ENCODE data around the gene PTDSS2. TPM values are rescaled to one million over a fixed set of nuclear protein-coding genes. Genes with fewer than 3 reads are reported as not detected.

PTDSS2 gene
- total and polyA plus RNA-seq, 10 of the 15 experiments (the other 5 are each of a cell fraction or from before 2014, with no cell fraction given): 0.39 to 21.1 (median 10.8) TPM

DNA sequence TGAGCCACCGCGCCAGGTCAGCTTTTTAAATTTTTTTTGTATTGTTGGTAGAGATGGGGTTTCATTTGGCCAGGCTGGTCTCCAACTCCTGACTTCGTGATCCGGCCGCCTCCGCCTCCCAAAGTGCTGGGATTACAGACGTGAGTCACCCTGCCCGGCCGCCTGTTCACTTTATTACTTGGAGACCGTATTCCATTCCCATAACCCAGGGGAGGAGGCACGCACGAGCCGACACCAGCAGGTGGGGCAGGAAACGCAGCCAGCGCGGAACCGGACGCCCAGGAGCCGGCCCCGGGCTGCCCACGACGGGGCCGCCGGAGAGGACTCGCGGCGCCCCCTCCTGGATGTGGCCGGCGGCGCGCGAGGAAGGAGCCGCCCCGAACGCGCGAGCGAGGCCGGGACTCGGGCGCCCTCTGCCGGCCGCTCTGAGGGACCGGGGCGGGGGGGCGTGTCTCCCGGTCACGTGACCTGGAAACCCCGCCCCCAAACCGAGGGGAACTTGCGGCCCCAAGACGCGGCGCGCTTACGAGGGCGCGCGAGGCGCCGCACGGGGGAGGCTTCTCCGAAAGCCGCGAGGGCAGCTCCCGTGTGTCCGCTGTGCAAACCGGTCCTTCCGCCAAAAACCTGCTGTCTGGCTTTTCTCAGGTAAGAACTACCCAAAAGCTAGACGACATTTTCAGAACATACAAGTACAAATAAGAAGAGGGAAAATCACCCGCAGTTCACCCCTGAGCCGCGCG, 68.6 kb downstream of the PTDSS2 start:
- no peak for DNase-seq (ENCODE audit: low read depth, low spot score)
- WGBS (ENCODE audit: insufficient coverage, insufficient replicate concordance, low lambda C conversion rate, missing lambda C conversion rate): 19% methylated on average over 59 of the region's 74 CpGs
- ChIA-PET SMC1A (ENCODE audit: uncharacterized antibody, unreplicated experiment) (interaction anchor here (0.7 to 1.6 kb wide), 5 partner anchors 15 to 154 kb away, joined by 3 to 5 read pairs (median 4); no protein-coding TSS in a partner anchor), RAD21 (ENCODE audit: unreplicated experiment) (interaction anchor here (0.7 to 2.0 kb wide), 4 partner anchors 18 to 207 kb away, joined by 3 to 8 read pairs (median 6); no protein-coding TSS in a partner anchor), POLR2A (interaction anchor here (0.6 to 1.1 kb wide), 3 partner anchors 15 to 179 kb away, joined by 3 read pairs; no protein-coding TSS in a partner anchor), CTCF (interaction anchor here (0.6 to 2.3 kb wide), 20 partner anchors 10 to 316 kb away, joined by 3 to 20 read pairs (median 4); partner anchors contain the start of genes HRAS, PTDSS2 and RNH1)
- no TSS peak for BruUV-seq (replicated peaks)
- intact Hi-C loops (cut with micrococcal nuclease; ENCODE audit: unreplicated experiment) (loop anchor here (2.0 kb wide), 1 partner anchor 210 kb away; no protein-coding TSS in a partner anchor), in situ Hi-C loops (cut with MboI) (no loop called here)
- H3K36me3 ChIP-seq (ENCODE audit: control insufficient read depth in 2 of 2, insufficient read depth in 2 of 2, low read length in 1 of 2): peaks cover 0 to 3% of the 10 kb centered on the region in 2 experiments; a peak in 1 of 4 replicates
- no peak overlapping the region; the same call in 1 of the 2 replicates for H3K4me3 ChIP-seq
- H3K27ac ChIP-seq (ENCODE audit: control insufficient read depth, insufficient read depth): no peak overlapping the region
- no peaks in the 10 kb centered on the region for H3K27me3 ChIP-seq (replicated peaks in 1 of 2; ENCODE audit: control insufficient read depth in 2 of 2, insufficient read depth in 2 of 2, low read length in 1 of 2)
- H3K4me2 ChIP-seq (ENCODE audit: control insufficient read depth, insufficient read depth): peak overlapping the region; percentile 87
- no peaks in the 10 kb centered on the region for H4K20me1 ChIP-seq (ENCODE audit: control insufficient read depth, insufficient read depth)
- no peaks in the 10 kb centered on the region for H3K79me2 ChIP-seq (ENCODE audit: control insufficient read depth, insufficient read depth, low read length)
- peak; percentile 99 for ATAC-seq
- H3K9ac ChIP-seq (ENCODE audit: control insufficient read depth, insufficient read depth, low read length): no peak overlapping the region
- H3K4me1 ChIP-seq (ENCODE audit: control insufficient read depth, insufficient read depth, low read length): peaks cover 3% of the 10 kb centered on the region; the same call in 1 of the 2 replicates
- FAIRE-seq: peak; percentile 61
- no peaks in the 10 kb centered on the region for H3K9me3 ChIP-seq (replicated peaks; ENCODE audit: control insufficient read depth, insufficient read depth, low read length)
- H2AFZ ChIP-seq (ENCODE audit: control insufficient read depth, low read depth, low read length): peak overlapping the region; percentile 75
- TF ChIP-seq, protein P1, sequence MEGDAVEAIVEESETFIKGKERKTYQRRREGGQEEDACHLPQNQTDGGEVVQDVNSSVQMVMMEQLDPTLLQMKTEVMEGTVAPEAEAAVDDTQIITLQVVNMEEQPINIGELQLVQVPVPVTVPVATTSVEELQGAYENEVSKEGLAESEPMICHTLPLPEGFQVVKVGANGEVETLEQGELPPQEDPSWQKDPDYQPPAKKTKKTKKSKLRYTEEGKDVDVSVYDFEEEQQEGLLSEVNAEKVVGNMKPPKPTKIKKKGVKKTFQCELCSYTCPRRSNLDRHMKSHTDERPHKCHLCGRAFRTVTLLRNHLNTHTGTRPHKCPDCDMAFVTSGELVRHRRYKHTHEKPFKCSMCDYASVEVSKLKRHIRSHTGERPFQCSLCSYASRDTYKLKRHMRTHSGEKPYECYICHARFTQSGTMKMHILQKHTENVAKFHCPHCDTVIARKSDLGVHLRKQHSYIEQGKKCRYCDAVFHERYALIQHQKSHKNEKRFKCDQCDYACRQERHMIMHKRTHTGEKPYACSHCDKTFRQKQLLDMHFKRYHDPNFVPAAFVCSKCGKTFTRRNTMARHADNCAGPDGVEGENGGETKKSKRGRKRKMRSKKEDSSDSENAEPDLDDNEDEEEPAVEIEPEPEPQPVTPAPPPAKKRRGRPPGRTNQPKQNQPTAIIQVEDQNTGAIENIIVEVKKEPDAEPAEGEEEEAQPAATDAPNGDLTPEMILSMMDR (IDR thresholded peaks at IDR 0.05 in 2 of 3, conservative IDR thresholded peaks at IDR 0.05 in 1 of 3; ENCODE audit: control insufficient read depth in 2 of 3, extremely low read depth in 1 of 3, insufficient read depth in 1 of 3, low read depth in 3 of 3, low read length in 3 of 3): peak; percentile 84 to 99 (median 97); a peak in 4 of 6 replicates
- TF ChIP-seq LARP7 (IDR thresholded peaks at IDR 0.05) (peak; percentile 89; the same call in 1 of the 2 replicates), RAD21 (IDR thresholded peaks at IDR 0.05; ENCODE audit: insufficient read depth, low read depth, low read length) (peak; percentile 72), MTA2 (IDR thresholded peaks at IDR 0.05; ENCODE audit: low read depth) (no peak), PAX8 (IDR thresholded peaks at IDR 0.05) (no peak), PML (IDR thresholded peaks at IDR 0.05; ENCODE audit: low read length) (no peak), STAT1 (conservative IDR thresholded peaks at IDR 0.05) (0 out of 2 replicates have a peak, but pooled peaks have one; percentile 80), CREM (IDR thresholded peaks at IDR 0.05; ENCODE audit: low read depth) (peak; percentile 20; the same call in 1 of the 2 replicates), IKZF1 (conservative IDR thresholded peaks at IDR 0.05) (peak; percentile 85), SP1 (IDR thresholded peaks at IDR 0.05; ENCODE audit: low read depth, low read length) (peak; percentile 78)
- TF ChIP-seq, protein P2, sequence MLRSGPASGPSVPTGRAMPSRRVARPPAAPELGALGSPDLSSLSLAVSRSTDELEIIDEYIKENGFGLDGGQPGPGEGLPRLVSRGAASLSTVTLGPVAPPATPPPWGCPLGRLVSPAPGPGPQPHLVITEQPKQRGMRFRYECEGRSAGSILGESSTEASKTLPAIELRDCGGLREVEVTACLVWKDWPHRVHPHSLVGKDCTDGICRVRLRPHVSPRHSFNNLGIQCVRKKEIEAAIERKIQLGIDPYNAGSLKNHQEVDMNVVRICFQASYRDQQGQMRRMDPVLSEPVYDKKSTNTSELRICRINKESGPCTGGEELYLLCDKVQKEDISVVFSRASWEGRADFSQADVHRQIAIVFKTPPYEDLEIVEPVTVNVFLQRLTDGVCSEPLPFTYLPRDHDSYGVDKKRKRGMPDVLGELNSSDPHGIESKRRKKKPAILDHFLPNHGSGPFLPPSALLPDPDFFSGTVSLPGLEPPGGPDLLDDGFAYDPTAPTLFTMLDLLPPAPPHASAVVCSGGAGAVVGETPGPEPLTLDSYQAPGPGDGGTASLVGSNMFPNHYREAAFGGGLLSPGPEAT (IDR thresholded peaks at IDR 0.05; ENCODE audit: low read depth): 0 out of 2 replicates have a peak, but pooled peaks have one; percentile 18
- TF ChIP-seq, protein P3, sequence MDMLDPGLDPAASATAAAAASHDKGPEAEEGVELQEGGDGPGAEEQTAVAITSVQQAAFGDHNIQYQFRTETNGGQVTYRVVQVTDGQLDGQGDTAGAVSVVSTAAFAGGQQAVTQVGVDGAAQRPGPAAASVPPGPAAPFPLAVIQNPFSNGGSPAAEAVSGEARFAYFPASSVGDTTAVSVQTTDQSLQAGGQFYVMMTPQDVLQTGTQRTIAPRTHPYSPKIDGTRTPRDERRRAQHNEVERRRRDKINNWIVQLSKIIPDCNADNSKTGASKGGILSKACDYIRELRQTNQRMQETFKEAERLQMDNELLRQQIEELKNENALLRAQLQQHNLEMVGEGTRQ (IDR thresholded peaks at IDR 0.05; ENCODE audit: borderline replicate concordance, low read depth, low read length): peak; percentile 78
- TF ChIP-seq, protein P4, sequence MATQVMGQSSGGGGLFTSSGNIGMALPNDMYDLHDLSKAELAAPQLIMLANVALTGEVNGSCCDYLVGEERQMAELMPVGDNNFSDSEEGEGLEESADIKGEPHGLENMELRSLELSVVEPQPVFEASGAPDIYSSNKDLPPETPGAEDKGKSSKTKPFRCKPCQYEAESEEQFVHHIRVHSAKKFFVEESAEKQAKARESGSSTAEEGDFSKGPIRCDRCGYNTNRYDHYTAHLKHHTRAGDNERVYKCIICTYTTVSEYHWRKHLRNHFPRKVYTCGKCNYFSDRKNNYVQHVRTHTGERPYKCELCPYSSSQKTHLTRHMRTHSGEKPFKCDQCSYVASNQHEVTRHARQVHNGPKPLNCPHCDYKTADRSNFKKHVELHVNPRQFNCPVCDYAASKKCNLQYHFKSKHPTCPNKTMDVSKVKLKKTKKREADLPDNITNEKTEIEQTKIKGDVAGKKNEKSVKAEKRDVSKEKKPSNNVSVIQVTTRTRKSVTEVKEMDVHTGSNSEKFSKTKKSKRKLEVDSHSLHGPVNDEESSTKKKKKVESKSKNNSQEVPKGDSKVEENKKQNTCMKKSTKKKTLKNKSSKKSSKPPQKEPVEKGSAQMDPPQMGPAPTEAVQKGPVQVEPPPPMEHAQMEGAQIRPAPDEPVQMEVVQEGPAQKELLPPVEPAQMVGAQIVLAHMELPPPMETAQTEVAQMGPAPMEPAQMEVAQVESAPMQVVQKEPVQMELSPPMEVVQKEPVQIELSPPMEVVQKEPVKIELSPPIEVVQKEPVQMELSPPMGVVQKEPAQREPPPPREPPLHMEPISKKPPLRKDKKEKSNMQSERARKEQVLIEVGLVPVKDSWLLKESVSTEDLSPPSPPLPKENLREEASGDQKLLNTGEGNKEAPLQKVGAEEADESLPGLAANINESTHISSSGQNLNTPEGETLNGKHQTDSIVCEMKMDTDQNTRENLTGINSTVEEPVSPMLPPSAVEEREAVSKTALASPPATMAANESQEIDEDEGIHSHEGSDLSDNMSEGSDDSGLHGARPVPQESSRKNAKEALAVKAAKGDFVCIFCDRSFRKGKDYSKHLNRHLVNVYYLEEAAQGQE (IDR thresholded peaks at IDR 0.05; ENCODE audit: low read depth, low read length): no peak

All from GM12878 (cell line).